Hematopoietic multipotent progenitor cell treated with erythropoietin and hydrocortisone succinate and interleukin-3 and kit ligand, for 4 days (in vitro differentiated cells): ENCODE data around the gene IGSF8.

Experiments used
- DNase-seq: peaks from one replicate; pipeline ENCODE4 v3.0.0-alpha.2; 2015

Gene IGSF8

DNA sequence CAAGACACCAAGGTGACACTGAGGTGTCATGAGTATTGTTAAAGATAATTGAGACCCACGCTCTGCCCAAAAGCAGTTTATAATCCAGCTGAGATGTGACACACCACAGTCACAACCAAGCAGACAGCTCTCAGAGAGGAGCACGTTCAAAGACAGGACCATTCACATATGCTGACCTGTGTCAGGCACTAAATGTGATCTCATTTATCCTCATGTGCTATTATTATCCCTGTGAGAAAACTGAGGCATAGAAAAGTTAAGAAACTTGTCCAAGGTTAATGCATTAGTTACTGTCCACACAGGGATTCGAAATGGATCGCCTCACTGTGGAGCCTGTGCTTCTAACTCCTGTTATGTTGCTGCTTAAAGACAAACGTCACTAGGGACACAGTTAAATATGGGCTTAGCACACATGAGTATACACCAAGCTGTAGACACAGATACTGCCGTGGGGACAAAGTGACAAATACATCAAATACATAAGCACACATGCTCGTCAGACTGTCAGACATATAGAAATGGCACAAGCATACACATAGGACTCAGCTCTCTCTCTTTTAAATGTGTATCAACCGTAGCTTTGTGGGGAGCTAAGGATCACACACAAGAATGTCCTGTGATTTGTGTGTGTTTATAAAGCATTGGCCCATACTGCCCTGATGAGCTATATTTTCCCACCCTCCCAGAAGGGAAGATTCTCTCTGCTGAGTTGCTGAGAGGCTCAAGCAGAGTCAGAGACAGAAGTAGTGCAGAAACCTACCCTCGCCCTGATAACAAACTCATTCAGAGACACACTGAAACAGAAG, 3.5 kb upstream of the IGSF8 start:
- no peak for DNase-seq

- peak; percentile 91 for DNase-seq
Observed at GRCh38 chr1:160101037-160101716, 2.8 kb upstream of the IGSF8 start.

DNA sequence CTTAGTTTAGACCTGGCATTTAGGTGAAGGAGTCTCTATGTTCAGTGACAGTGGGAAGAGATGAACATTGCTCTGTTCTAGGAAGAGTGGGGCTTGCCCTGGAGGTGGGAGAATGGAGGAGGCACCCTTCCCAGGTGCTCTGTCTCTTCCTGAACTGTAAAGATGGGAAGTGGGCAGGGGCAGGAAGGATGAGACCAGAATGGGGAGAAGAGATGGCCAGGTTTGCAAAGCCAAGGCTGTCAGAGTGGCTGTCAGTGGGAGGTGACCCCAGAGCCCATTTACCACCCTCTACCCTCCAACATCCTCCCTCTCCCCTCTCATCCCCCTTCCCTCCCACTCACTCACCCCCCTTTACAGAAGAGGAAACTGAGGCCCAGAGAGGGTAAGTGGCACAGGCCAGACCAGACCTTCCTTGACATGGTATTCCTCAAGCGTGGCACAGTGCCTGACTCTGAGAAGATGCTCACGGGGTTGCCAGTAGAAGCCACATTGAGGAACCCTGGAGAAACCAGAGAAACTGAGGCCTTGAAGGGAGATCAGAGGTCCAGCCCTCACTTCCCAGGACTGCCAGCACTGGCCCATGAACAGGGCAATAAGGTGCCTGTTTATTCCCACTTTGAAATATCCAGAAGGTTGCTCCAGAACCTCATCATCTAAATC, 1.4 kb upstream of the IGSF8 start:
- DNase-seq = no peak

DNA sequence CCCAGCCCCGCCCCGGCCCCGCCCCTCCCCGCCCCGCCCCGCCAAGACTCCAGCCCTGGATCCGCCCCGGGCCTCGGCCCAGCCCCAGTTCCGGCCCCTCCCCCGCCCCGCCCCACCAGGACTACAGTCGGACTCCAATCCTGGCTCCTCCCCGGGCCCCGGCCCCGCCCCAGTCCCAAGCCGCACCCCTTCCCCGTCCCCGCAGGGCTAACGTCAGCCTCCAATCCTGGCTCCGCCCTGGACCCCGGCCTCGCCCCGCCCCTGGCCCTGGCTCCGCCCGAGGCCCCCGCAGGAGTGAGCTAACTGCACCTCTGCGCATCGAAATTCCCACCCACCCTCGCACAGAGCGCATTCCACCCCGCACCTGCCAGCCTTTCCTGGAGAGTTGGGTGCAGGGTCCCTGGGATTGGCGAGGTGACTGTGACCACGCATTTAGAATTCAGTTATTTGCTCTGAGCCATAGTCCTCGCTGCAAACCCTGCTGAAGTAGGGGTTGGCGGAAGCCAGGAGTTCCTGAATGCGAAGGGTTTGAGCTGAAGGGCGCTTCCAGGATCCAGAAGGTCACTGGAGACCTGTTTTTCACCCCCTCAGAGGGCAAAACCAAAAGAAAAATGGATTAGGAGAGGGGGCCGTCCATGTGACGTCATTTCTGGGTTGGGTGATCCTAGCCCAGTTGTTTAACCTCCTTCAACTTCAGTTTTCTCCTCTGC, 588 bp upstream of the IGSF8 start:
- peak; percentile 97 for DNase-seq

- DNase-seq = peak; percentile 20
Observed at GRCh38 chr1:160097151-160097910, 1.1 kb downstream of the IGSF8 start.

DNA sequence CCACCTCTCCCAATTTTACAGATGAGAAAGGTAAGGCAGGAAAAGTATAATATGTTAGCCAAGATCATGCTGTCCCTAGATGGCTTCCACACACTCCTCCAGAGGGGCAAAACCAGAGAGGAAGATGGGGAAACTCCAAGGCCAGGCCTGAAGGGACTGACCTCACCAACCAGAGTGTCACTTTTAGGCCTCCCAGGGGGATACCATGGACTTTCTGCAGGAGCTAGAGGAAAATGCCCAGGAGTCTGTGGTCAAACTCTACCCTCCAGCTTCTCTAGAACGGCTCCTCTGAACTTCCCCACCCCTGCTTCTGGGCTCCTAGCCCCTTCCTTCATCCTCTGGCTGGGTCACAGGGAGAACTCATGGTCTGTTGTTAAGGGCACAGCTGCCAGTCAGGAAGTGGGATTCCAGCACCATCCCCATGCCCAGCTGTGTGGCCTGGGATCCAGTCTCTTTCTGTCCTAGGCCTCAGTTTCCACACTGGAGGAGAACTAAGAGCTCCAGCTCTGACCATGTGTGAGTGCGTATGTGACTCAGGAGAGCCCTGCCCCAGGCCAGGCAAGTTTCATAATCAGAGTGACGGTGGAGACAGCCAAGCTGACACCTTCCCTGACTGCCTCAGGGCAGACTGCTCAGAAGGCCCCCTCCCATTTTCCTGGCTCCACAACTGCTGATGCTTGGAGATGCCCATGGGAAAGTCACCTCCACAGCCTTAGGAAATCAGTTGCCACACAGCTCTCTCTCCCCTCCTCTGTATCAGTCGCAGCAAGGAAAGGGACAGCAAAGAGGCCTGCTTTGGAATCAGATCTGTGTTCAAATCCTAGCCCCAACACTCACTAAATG, 1.9 kb downstream of the IGSF8 start:
- peak; percentile 25 for DNase-seq

DNA sequence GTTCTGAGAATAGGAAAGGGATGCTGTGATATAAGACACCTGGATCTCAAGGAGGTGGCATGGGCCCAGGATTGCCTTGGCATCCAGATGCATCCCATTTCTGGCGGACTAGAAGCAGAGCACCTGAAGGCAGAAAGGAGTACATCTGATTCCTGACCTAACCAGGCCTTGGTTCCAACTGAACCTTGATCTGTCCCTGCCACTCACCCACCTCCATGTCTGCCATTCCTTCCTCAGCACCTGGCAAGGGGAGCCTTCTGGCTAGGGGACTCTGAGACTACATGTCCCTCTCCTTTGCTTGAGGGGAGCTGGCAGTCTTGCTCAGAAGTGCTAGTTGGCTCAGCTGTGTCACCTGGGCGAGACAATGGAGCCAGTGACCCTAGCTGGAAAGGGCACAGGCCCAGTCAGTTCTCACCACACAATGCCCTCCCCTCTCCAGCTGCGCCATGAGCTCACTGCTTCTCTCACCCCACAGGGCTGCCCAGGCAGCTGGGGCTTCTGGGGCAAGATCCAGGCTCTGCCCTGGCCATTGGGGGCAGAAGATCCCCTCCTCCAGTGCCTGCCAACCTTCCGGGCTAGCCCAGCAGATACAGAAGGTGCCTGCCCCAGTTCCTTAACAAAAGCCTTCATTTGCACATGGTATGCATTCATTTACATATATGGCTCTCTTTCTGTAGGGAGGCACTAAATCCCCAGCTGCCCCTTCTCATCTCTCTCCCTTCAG, 2.9 kb downstream of the IGSF8 start:
- DNase-seq = no peak

DNA sequence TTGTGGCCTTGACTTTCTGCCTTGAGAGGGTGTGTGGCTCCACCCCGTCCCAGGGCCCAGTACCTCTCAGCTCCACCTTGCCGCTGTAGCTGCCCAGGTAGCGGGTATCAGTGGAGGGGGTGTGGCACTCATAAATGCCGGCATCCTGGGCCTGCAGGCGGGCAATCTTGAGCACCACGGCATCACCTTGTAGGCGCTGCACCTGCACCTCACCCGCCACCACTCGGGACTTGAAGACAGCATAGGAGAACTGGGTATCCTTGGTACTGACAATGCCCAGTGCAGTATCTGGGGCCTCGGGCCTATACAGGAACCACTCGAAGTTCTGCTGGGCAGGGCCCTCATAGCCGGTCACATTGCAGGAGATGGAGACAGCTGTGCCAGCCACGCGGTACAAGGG, 3.6 kb downstream of the IGSF8 start:
- no peak for DNase-seq

DNA sequence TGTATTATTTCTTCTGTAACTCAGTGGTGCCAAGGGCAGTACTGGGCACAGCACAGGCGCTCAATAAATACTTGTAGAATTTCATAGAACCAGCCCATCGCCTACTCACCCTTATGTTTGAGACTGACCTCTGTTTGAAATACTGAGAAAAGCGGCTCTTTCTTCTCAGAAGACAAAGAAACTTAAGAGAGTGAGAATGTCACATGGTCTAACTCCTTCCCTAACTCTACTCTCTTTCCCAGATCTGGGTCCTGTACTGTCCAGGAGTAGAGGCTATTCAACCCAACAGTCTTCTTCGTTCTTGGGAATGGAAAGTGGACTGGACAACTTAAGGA, 4.2 kb downstream of the IGSF8 start:
- DNase-seq = no peak

- no peak for DNase-seq
Observed at GRCh38 chr1:160093624-160094290, 4.7 kb downstream of the IGSF8 start.

GRCh38 chr1:160093069-160093395, 5.4 kb downstream of the IGSF8 start:
- no peak for DNase-seq

DNA sequence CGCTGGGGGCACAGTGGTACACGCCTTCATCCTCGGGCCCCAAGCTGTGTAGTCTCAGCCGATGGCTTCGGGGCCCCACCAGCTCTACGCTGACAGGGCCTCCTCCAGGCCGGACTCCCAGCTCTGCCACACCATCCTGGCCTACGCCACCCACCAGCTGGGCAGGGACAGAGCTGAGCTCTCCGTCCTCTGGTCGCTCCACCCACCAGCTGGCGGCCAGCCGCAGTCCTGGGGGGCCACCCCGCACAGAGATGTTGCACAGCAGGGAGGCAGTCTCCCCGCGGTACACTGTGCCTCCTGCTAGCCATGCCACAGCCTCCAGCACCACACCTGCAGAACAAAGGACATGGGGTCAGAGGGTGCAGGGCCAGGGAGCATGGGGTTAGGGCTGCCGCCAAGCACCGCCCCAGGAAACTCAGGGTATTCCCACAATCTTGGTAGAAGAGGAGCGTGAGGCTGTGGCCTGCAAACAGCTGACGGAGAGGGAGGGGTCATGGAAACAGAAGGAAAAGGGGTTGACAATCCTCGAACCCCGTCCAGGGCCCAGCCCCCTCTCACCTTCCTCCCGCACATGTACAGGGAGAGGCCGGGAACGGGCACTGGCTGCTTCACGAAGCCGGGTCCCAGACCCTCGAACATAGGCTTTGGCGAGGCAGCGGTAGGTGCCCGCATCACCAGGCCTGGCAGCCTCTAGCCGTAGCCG, 5.9 kb downstream of the IGSF8 start:
- no peak for DNase-seq

GRCh38 chr1:160091666-160092223, 6.7 kb downstream of the IGSF8 start:
- no peak for DNase-seq

- DNase-seq = no peak
Observed at GRCh38 chr1:160090760-160091159, 7.7 kb downstream of the IGSF8 start.

- DNase-seq = no peak
Observed at GRCh38 chr1:160089883-160090282, 8.5 kb downstream of the IGSF8 start.

DNA sequence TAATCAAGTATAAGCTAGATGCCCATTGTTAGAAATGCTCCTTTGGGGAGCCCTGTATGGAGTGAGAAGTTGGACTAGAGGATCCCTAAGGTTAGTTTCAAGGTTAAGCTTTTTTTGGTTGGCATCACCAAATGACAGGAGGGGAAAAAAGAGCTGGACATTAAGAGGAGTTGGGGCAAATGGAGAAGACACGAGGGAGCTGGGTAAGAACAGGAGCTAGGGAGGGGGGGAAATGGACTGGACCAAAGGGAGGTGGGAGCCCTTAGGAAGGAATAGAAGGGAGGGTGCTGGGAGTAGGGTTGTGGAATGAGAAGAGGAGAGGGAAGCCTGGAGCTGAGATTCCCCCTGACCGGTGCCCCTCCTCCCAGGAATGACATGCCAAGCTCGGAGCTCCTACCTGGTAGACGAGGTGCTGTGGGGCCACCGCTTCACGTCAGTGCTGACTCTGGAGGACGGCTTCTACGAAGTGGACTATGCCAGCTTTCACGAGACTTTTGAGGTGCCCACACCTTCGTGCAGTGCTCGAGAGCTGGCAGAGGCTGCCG, 11.2 kb downstream of the IGSF8 start:
- DNase-seq = no peak

DNA sequence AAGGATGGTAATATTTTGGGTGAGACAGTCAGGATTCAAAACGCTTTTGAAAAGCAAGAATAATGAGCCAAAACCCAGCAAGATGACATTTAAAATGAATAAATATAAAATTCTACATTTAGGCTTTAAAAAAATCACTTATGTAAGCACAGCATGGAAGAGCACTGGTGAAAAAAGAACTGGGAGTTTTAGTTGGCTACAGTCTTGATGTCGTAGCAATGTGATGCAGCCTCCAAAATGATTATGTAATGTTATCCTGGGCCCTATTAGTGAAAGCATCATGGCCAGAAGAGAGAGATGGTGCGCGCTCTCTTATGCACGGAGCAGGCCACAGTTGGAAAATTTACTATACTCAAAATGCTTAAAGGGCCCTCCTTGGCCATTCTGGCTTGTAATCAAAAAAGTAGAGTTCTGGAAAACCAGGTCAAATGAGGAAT, 11.9 kb downstream of the IGSF8 start:
- DNase-seq = no peak

GRCh38 chr1:160085686-160086455, 12.5 kb downstream of the IGSF8 start:
- DNase-seq = peak; percentile 91
